Medulla oblongata (tissue), 1 donor: Measurements from ENCODE around the gene COL20A1.

Experiments
- DNase-seq: peaks from one replicate; pipeline ENCODE4 v3.0.0-alpha.2; 2015; ENCODE audit errors: extremely low spot score

Gene COL20A1

GRCh38 chr20:63362436-63363009 is 69.5 kb downstream of the COL20A1 start:
- no peak for DNase-seq

- DNase-seq, result no peak
Observed at GRCh38 chr20:63363013-63363957, 70.3 kb downstream of the COL20A1 start.

GRCh38 chr20:63363981-63364561 is 71.1 kb downstream of the COL20A1 start:
- no peak for DNase-seq

- no peak for DNase-seq
Observed at GRCh38 chr20:63364801-63365585, 72.0 kb downstream of the COL20A1 start.

- DNase-seq, result no peak
Observed at GRCh38 chr20:63365601-63366389, 72.8 kb downstream of the COL20A1 start.

- DNase-seq, result no peak
Observed at GRCh38 chr20:63366390-63367365, 73.7 kb downstream of the COL20A1 start.

GRCh38 chr20:63367446-63368055 is 74.6 kb downstream of the COL20A1 start:
- no peak for DNase-seq

- DNase-seq, result no peak
Observed at GRCh38 chr20:63368151-63368550, 75.2 kb downstream of the COL20A1 start.

GRCh38 chr20:63369024-63369530 is 76.1 kb downstream of the COL20A1 start:
- no peak for DNase-seq

GRCh38 chr20:63369724-63370617 is 77.0 kb downstream of the COL20A1 start:
- DNase-seq, result no peak

- DNase-seq, result no peak
Observed at GRCh38 chr20:63370618-63371187, 77.7 kb downstream of the COL20A1 start.

GRCh38 chr20:63371291-63371865 is 78.4 kb downstream of the COL20A1 start:
- no peak for DNase-seq

- DNase-seq, result no peak
Observed at GRCh38 chr20:63372971-63373885, 80.2 kb downstream of the COL20A1 start.

- DNase-seq, result no peak
Observed at GRCh38 chr20:63373996-63374395, 81.0 kb downstream of the COL20A1 start.

- no peak for DNase-seq
Observed at GRCh38 chr20:63374504-63374903, 81.5 kb downstream of the COL20A1 start.

- no peak for DNase-seq
Observed at GRCh38 chr20:63375438-63375837, 82.5 kb downstream of the COL20A1 start.
